ENCODE measurements around the gene P4HA2. TPM values are rescaled to one million over a fixed set of nuclear protein-coding genes. Genes with fewer than 3 reads are reported as not detected.

P4HA2 gene
- total and polyA plus RNA-seq, 8 donors = 9.0 to 109 (median 26.5) TPM

DNA sequence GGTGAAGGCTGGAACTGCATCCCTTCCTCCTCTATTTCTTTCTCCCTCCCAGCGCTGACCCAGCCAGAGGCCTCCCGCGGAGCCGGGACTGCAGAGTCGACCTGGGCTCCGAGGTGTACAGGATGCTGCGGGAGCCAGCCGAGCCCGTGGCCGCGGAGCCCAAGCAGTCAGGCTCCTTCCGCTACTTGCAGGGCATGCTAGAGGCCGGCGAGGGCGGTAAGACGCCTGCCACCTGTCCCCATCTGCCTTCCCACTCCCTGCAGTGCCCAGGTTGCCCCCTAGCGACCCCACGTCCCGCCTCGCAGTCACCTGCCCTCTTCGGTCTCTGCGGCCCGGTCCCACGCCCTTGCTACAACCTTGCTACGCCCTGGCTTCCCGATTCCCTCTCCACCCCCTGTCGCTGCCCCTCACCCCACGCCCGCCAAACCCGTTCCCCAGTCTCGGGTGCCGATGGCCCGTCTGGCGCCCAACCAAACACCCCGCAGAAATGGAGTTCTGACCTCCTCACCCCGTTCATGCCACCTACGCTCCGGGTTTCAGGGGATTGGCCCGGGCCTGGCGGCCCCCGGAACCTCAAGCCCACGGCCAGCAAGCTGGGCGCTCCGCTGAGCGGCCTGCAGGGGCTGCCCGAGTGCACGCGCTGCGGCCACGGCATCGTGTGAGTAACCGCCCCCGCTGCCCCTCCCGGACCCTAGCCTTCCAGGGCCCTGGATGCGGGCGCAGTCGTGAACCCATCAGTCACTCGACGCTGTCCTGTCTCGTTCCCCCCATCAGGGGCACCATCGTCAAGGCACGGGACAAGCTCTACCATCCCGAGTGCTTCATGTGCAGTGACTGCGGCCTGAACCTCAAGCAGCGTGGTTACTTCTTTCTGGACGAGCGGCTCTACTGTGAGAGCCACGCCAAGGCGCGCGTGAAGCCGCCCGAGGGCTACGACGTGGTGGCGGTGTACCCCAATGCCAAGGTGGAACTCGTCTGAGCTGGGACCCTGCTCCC, 43.9 kb upstream of the P4HA2 start:
- Histone ChIP-seq H3K4me3 (no peak overlapping the region), H3K27ac (peak overlapping the region in 1 of 5 donors; percentile 97), H3K36me3 (peaks cover 0 to 48% (median 23%) of the 10 kb centered on the region in 4 donors), H3K9me3 (no peaks in the 10 kb centered on the region), H3K27me3 (no peaks in the 10 kb centered on the region), H3K4me1 (peaks cover 0 to 45% (median 18%) of the 10 kb centered on the region in 4 donors)
- peak in 1 of 2 donors; percentile 42 for DNase-seq
- WGBS, 5 donors = 76 to 89% (median 84%) methylated on average over 63 to 77 of the region's 77 CpGs
- TF ChIP-seq POLR2AphosphoS5 (IDR thresholded peaks at IDR 0.05) (no peak), POLR2A (IDR thresholded peaks at IDR 0.05) (no peak), EP300 (IDR thresholded peaks at IDR 0.05) (no peak)
- TF ChIP-seq, protein P1, sequence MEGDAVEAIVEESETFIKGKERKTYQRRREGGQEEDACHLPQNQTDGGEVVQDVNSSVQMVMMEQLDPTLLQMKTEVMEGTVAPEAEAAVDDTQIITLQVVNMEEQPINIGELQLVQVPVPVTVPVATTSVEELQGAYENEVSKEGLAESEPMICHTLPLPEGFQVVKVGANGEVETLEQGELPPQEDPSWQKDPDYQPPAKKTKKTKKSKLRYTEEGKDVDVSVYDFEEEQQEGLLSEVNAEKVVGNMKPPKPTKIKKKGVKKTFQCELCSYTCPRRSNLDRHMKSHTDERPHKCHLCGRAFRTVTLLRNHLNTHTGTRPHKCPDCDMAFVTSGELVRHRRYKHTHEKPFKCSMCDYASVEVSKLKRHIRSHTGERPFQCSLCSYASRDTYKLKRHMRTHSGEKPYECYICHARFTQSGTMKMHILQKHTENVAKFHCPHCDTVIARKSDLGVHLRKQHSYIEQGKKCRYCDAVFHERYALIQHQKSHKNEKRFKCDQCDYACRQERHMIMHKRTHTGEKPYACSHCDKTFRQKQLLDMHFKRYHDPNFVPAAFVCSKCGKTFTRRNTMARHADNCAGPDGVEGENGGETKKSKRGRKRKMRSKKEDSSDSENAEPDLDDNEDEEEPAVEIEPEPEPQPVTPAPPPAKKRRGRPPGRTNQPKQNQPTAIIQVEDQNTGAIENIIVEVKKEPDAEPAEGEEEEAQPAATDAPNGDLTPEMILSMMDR (IDR thresholded peaks at IDR 0.05) = no peak
- intact Hi-C loops (cut with DNase I; ENCODE audit: low total_unique reads) = no loop called here

DNA sequence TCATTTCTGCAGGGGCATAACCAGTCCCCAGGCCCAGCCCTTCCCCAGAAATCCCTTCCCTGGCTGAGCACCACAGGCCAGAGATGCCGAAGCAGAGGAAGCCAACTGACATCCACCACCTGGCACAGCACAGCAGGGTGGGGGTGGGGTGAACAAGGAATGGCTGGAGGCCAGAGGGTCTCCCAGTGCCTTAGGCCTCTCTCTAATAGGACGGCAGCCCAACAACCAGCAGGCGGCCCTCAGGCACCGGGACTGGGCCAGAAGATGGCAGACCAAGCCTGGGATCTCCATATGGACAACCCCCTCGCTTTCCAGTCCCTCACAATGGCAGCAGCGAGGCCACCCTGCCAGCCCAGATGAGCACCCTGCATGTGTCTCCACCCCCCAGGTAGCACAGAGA, 43.1 kb upstream of the P4HA2 start:
- TF ChIP-seq POLR2A (IDR thresholded peaks at IDR 0.05) (no peak), POLR2AphosphoS5 (IDR thresholded peaks at IDR 0.05) (no peak), EP300 (IDR thresholded peaks at IDR 0.05) (no peak)
- TF ChIP-seq, protein P1 (IDR thresholded peaks at IDR 0.05) = no peak
- intact Hi-C loops (cut with DNase I; ENCODE audit: low total_unique reads) = no loop called here
- peak in 1 of 2 donors; percentile 44 for DNase-seq
- Histone ChIP-seq H3K27ac (peak overlapping the region in 1 of 5 donors; percentile 97), H3K4me1 (peaks cover 0 to 53% (median 23%) of the 10 kb centered on the region in 4 donors), H3K9me3 (no peaks in the 10 kb centered on the region), H3K4me3 (no peak overlapping the region), H3K27me3 (no peaks in the 10 kb centered on the region), H3K36me3 (peaks cover 0 to 52% (median 25%) of the 10 kb centered on the region in 4 donors)
- WGBS, 5 donors = 86 to 97% (median 88%) methylated on average over 3 to 6 of the region's 6 CpGs

DNA sequence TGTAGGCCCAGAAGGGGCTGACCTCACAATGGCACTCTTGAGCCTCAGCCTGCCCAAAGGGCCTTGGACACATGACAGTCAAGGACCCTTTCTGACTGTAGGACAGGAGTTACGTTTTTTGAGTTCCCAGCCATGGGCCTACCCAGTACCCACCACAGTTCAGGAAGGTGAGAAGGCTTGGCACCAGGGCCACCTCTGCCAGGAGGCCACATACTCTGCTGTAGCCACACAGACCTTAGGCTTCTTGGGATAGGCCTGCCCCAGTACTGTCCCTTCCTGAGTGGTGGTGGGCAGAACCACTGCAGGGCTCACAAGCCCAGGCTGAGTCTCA, 42.6 kb upstream of the P4HA2 start:
- no peak for DNase-seq
- peaks cover 0 to 52% (median 25%) of the 10 kb centered on the region in 4 donors for H3K36me3 ChIP-seq
- peak overlapping the region in 1 of 5 donors; percentile 97 for H3K27ac ChIP-seq
- H3K27me3 ChIP-seq = no peaks in the 10 kb centered on the region
- peaks cover 4 to 57% (median 27%) of the 10 kb centered on the region in 4 donors for H3K4me1 ChIP-seq
- 67 to 100% (median 100%) methylated on average over 1 of the region's 1 CpG for WGBS, 5 donors
- no peak overlapping the region for H3K4me3 ChIP-seq
- TF ChIP-seq EP300 (IDR thresholded peaks at IDR 0.05) (no peak), POLR2AphosphoS5 (IDR thresholded peaks at IDR 0.05) (no peak), POLR2A (IDR thresholded peaks at IDR 0.05) (no peak)
- TF ChIP-seq, protein P1 (IDR thresholded peaks at IDR 0.05) = no peak
- H3K9me3 ChIP-seq = no peaks in the 10 kb centered on the region
- intact Hi-C loops (cut with DNase I; ENCODE audit: low total_unique reads) = no loop called here

DNA sequence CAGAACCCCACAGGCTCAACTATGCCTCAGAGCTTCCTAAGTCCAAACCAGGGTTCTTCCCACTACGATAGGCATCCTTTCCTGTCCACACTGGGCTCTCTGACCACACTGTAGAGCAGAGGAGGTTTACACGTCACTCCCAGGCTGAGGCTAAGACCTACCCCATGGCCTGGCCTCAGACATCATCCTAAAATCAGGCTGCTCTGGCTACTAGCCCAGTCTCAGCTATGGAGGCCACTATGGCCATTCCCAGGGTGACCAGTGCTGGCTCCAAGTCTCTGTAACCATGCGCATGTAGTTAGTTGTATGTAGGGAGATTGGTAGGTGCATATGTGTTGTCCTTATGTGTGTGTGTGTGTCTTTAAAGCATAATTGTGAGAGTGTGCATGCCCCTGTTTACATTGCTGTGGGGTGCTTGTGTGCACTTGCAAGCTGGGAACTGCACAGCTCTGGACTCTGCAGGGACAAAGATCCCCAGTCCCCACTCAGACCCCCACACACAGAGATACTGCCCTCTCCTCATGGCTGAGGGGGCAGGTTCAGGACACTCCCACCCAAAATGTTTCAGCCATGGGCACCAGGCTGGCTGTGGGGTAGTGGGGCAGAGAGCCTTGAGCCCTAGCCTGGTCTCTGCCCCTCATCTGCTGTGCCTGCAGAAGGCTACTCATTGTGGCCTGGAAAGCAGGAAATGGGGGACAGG, 42.1 kb upstream of the P4HA2 start:
- intact Hi-C loops (cut with DNase I; ENCODE audit: low total_unique reads) = no loop called here
- no peaks in the 10 kb centered on the region for H3K9me3 ChIP-seq
- no peak overlapping the region for H3K4me3 ChIP-seq
- 73 to 91% (median 83%) methylated on average over 3 of the region's 3 CpGs for WGBS, 5 donors
- no peak for DNase-seq
- peaks cover 0 to 52% (median 25%) of the 10 kb centered on the region in 4 donors for H3K36me3 ChIP-seq
- peak overlapping the region in 2 of 5 donors; percentile 26 to 97 for H3K27ac ChIP-seq
- TF ChIP-seq, protein P1 (IDR thresholded peaks at IDR 0.05) = no peak
- TF ChIP-seq POLR2A (IDR thresholded peaks at IDR 0.05) = no peak
- TF ChIP-seq POLR2AphosphoS5 (IDR thresholded peaks at IDR 0.05) = no peak
- TF ChIP-seq EP300 (IDR thresholded peaks at IDR 0.05) = no peak
- H3K27me3 ChIP-seq = no peaks in the 10 kb centered on the region
- H3K4me1 ChIP-seq = peaks cover 9 to 62% (median 33%) of the 10 kb centered on the region in 4 donors

Data from stomach (tissue), 9 donors.